Measurements from ENCODE around the gene SLC30A2. TPM values are rescaled to one million over a fixed set of nuclear protein-coding genes. Genes with fewer than 3 reads are reported as not detected.
"Not testable (repeated sequence)": the region's sequence is repeated elsewhere in the genome, so short reads cannot be mapped to it uniquely, and the experiment has no call there.

SLC30A2 gene
- not detected in 2 replicates for total RNA-seq

DNA sequence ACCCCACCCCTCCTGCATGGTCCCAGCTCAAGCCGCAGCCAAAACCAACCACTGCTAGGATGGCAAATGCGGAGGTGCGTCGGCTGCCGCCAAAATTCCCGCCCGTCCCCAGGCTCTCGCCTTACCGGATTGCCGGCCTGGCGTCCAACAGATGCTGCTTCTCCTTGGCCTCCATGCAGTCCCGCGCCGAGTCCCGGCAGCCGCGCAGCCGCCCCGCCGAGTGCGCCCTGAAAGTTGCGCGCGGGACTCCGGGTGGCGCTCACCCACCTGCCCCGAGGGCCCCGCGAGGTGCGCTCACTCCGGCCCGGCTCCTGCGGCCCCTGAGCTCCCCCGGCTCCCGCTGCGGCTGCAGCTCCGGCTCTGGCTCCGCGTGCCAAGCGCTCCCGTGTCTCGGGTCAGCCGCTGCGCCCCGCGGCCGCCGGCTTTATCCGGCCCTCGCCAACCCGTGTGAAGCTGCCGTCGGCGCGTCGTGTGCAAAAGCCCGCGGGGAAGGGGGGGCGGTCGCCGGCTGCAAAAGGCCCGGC lies at the start of gene SLC30A2:
Gene SLC30A2 (minus strand): TSS at position 397 of the 524 bp plus-strand sequence. CDS start 222 bp downstream, at position 175.
- DNase-seq (ENCODE audit: extremely low read depth, low read depth, low spot score): no peak

GRCh38 chr1:26094677-26095383 lies 48.9 kb upstream of the SLC30A2 start:
- no peak for DNase-seq (ENCODE audit: extremely low read depth, low read depth, low spot score)

DNA sequence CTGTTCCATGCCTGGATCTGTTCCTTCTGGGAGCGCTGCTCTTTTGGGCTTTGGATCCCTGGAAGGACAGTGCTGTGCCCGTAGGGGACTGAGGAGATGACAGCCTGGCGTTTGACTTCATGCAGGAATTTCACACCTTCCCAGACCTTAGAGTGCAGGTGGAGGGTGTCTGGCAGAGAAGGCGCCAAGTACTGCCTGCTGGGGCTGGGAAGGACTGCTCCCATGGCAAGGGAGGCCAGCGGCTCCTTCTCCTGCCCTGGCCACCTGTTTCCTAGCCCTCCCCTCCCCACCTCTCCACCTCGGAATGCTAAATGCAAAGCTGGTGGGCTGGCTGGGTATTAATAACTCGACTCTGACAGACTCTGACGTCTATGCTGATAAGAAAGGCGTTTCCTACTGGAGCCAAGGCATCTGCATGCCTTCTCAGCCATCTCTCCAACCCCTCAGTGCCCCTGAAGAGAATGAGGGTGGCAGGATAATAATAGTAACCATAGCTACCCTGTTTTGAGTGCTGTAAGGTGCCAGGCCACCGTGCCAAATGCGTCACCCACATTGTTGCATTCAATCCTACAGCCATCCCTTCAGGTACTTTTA lies 48.3 kb upstream of the SLC30A2 start:
- DNase-seq (ENCODE audit: extremely low read depth, low read depth, low spot score): no peak

- not testable (repeated sequence) for DNase-seq (ENCODE audit: extremely low read depth, low read depth, low spot score)
Measured at GRCh38 chr1:26093569-26093968, 47.7 kb upstream of the SLC30A2 start.

- DNase-seq (ENCODE audit: extremely low read depth, low read depth, low spot score): no peak
Measured at GRCh38 chr1:26092422-26092821, 46.5 kb upstream of the SLC30A2 start.

GRCh38 chr1:26090893-26091292 lies 45.0 kb upstream of the SLC30A2 start:
- no peak for DNase-seq (ENCODE audit: extremely low read depth, low read depth, low spot score)

- no peak for DNase-seq (ENCODE audit: extremely low read depth, low read depth, low spot score)
Measured at GRCh38 chr1:26089125-26089524, 43.2 kb upstream of the SLC30A2 start.

DNA sequence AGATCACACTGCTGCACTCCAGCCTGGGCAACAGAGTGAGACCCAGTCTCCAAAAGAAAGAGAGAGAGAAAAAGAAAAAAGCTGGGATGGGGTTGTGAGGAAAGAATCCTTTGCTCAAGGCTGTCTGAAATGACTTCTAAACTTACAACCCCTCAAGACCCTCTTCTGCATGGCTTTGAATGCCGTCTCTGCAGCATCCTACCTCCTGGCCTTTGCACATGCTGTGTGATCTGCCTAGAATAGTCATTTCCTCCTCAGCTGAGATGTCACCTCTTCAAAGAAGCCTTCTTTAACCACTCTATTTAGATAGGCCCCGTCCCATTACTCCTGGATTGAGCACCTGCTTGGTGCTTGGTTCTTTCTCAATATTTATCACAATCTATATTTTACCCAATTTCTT lies 38.9 kb upstream of the SLC30A2 start:
- DNase-seq (ENCODE audit: extremely low read depth, low read depth, low spot score): no peak

DNA sequence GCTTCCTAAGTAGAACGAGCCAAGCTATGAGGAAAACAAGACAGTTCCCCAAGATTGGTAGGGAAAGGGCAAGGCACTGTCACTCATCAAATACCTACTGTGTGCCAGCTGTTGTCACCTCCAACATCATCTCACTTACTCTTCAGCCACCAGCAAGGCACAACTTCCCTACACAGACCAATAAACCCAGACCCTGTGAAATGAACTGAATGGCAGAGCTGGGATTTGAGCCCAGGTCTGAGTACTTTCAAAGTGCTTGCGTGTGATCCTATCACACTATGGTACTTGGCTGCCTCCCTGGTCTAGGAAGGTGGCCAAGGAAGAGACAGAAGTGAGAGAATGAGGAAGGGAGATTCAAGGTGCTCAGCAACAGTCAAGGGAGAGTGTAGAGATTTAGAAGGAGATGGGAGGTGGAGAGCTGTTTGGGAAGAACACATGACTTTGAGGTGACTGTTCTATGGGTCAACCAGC lies 38.2 kb upstream of the SLC30A2 start:
- DNase-seq (ENCODE audit: extremely low read depth, low read depth, low spot score): no peak

DNA sequence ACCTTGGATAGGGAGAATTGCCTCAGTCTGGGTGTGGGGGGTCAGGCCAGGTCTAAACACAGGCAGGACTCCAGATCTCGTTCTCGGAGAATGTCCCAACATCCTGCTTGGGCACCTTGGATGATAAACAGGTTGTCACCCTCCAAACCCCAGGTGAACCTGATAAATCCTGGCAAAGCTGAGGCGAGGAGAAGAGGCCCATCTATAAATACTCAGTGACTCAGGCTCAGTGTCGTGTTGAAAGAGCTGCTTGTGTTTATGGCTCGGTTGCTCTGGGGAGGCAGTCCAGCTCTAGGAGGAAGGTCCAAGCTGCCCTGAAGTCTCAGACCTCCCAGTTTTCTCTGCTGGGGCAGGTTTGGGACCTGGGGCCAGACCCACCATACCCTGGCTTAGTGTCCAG lies 37.3 kb upstream of the SLC30A2 start:
- DNase-seq (ENCODE audit: extremely low read depth, low read depth, low spot score): no peak

GRCh38 chr1:26082020-26082350 lies 36.1 kb upstream of the SLC30A2 start:
- DNase-seq (ENCODE audit: extremely low read depth, low read depth, low spot score): no peak

GRCh38 chr1:26081267-26082019 lies 35.5 kb upstream of the SLC30A2 start:
- no peak for DNase-seq (ENCODE audit: extremely low read depth, low read depth, low spot score)

DNA sequence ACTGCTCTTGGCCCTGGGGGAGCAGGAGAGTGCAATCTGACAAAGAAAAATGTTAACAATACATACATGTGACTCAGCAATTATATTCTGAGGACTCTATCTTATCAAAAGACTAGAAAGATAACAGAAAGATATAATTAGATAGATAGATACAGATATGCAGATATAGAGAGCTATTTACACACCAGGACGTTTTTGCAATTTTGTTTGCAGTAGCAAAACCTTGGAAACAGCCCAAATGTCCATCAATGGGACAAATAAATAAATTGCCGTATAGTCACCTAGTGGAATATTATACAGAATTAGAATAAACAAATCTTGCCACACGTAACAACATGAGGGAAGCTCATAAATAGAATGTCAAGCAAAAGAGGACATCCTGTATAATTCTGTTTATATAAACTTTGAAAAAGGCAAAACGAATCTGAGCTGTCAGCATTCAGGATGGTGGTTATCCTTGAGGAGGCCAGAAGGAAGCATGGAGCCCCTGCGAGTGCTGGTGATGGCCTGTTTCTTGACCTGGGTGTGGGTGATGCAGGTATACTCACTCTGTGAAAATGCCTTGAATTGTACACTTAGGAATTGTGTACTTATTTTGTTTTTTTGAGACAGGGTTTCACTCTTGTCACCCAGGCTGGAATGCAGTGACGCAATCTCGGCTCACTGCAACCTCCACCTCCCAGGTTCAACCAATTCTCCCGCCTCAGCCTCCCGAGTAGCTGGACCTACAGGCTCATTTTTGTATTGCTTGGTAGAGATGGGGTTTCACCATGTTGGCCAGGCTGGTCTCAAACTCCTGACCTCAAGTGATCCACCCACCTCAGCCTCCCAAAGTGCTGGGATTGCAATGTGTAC lies 34.3 kb upstream of the SLC30A2 start:
- DNase-seq (ENCODE audit: extremely low read depth, low read depth, low spot score): no peak

DNA sequence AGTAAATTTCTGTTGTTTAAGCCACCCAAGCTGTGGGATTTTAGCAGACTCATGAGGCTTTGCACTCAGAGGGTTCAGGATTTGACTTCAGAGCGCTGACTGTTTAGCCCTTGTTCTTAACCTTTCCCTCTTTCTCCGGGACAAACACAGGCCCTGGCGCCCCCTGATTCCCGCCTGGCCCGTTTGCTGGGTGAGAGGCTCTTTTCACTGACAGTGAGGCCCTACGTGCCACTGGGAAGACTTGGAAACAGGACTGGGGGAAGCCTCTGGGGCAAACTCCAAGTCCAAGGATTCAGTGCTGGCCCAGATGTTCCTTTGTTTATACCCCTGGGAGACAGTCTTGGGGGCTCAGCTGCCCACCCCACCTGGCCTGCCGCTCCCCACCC lies 33.3 kb upstream of the SLC30A2 start:
- DNase-seq (ENCODE audit: extremely low read depth, low read depth, low spot score): no peak

- DNase-seq (ENCODE audit: extremely low read depth, low read depth, low spot score): no peak
Measured at GRCh38 chr1:26078286-26079177, 32.6 kb upstream of the SLC30A2 start.

GRCh38 chr1:26077524-26077923 lies 31.6 kb upstream of the SLC30A2 start:
- no peak for DNase-seq (ENCODE audit: extremely low read depth, low read depth, low spot score)

DNA sequence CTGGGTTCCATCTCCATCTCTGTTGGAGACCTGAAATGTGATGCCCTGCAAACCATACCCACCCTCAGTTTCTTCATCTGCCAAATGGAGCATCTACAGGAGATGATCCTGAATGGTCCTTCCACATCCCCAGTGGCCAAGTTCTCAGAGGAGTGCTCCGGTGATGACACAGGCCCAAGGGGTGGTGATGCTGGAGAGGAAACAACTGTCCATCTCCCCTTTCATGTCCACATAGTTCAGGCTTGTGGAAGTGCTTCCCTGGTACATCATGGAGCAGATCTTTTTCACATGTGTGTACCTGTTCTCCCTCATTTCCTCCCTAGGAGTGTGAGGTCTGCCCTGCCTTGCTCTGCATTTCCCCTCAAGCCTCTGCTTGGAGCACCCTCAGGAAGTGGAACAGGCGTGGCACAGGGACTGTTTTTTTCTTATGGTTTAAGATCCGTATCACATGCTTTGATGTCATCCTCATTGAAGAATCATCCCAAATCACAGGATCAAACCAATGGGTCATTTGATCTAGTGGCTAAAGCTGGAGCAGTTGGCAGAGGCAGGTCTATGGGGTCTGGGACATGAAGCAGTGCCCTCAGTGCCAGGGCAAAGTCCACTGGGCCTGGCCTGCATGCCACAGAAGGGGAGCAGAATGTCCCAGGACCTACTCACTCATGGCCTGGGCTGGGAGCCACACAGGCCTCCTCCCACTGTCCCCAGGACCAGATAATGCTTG lies 29.7 kb upstream of the SLC30A2 start:
- DNase-seq (ENCODE audit: extremely low read depth, low read depth, low spot score): no peak

DNA sequence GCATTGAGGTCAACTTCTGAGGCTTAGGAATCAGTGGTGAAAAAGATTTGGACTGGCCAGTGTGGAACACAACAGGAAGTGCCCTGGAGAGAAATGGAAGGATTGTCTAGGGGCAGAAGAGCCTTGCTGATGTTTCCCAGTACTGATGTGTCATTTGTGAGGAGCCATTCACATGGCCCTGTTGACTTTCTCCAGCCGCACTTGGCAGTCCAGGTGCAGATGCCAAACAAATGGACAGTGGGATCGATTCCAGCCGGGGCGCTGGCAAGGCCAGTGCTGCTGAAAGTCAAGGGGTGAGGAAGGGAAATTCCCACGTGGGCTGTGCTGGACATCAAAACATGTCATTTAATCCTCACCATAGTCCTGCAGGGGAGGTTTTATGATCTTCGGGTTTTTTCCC lies 26.4 kb upstream of the SLC30A2 start:
- no peak for DNase-seq (ENCODE audit: extremely low read depth, low read depth, low spot score)

DNA sequence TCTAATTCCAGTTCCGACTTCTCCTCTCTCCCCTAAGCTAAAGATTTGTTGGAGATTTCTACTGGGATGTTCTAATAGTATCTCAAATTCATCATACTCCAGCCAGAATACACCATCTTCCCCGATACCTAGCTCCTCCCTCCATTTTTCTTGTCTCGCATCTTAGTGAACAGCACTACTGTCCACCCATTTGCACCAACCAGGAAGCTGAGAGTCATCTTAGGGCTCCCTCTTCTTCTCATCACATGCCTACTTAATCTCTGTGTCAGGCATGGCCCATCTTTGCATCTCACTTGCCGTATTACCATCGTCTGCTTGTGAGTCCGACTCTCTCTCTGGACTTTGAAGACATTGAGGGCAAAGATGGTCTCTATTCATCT lies 25.0 kb upstream of the SLC30A2 start:
- no peak for DNase-seq (ENCODE audit: extremely low read depth, low read depth, low spot score)

Data from glomerular endothelial cell (primary cell).